ENCODE results near the gene TMEM126A.
"Not testable (repeated sequence)": the region's sequence is repeated elsewhere in the genome, so short reads cannot be mapped to it uniquely, and the experiment has no call there.

DNA sequence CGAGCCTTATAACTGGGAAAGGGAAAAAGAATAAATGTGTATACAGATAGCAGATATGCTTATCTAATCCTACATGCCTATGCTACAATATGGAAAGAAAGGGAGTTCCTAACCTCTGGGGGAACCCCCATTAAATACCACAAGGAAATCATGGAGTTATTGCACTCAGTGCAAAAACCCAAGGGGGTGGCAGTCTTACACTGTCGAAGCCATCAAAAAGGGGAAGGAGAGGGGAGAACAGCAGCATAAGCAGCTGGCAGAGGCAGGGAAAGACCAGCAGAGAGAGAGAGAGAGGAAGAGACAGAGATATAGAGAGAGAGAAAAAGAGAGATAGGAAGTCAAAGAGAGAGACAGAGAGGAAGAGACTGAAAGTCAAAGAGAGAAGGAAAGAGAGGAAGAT, 36.1 kb upstream of the TMEM126A start:
- TF ChIP-seq, protein P1, sequence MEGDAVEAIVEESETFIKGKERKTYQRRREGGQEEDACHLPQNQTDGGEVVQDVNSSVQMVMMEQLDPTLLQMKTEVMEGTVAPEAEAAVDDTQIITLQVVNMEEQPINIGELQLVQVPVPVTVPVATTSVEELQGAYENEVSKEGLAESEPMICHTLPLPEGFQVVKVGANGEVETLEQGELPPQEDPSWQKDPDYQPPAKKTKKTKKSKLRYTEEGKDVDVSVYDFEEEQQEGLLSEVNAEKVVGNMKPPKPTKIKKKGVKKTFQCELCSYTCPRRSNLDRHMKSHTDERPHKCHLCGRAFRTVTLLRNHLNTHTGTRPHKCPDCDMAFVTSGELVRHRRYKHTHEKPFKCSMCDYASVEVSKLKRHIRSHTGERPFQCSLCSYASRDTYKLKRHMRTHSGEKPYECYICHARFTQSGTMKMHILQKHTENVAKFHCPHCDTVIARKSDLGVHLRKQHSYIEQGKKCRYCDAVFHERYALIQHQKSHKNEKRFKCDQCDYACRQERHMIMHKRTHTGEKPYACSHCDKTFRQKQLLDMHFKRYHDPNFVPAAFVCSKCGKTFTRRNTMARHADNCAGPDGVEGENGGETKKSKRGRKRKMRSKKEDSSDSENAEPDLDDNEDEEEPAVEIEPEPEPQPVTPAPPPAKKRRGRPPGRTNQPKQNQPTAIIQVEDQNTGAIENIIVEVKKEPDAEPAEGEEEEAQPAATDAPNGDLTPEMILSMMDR (conservative IDR thresholded peaks at IDR 0.05; ENCODE audit: low read depth in 2 of 2): not testable (repeated sequence)
- TF ChIP-seq EZH2phosphoT487 (IDR thresholded peaks at IDR 0.05; ENCODE audit: unreplicated experiment); JUNB (IDR thresholded peaks at IDR 0.05; ENCODE audit: unreplicated experiment); EZH2 (IDR thresholded peaks at IDR 0.05; ENCODE audit: low read depth, unreplicated experiment); REST (IDR thresholded peaks at IDR 0.05; ENCODE audit: unreplicated experiment): not testable (repeated sequence)

Measured in GM23338 (cell line).